Measurements from ENCODE around the gene TCP10L.

DNA sequence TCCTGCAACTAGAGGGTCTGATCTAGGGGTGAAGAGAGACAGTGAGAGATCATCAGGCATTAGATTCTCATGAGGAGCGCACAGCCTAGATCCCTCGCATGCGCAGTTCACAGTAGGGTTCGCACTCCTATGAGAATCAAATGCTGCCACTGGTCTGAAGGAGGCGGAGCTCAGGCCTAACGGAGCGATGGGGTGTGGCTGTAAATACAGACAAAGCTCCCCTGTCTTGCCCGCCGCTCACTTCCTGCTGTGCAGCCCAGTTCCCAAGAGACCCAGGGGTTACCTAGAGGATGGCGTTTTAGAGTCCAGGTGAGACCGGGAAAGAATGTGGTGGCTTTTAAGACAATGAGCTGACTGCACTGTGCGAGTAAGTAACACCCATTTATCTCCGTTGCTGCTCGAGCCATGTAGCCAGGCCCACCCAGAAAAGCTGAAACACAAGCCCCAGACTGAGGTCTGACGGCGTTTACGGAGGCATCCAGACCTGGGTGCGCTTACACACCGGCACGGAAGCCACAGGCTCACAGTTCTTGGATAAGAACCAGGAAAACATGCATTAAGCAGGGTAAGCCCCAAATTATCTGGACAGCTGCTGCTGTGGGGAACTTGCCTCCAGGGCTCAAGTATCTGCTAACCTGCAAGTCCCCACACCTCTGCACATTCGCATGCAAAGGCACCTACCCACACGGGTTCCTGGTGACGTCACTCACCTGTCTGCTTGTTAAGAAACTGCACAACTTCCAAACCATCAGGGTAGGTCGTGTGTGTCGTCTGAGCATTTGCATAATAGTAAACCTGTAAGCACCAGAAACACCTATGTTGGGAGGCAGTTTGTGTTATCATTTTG is 12.5 kb downstream of the TCP10L start:
- TF ChIP-seq FOXM1 (IDR thresholded peaks at IDR 0.05; ENCODE audit: borderline replicate concordance, low read depth) (no peak), YY1 (IDR thresholded peaks at IDR 0.05; ENCODE audit: low read depth) (no peak), CREB1 (IDR thresholded peaks at IDR 0.05; ENCODE audit: low read depth) (no peak), EP300 (IDR thresholded peaks at IDR 0.05; ENCODE audit: borderline replicate concordance) (no peak), RAD21 (IDR thresholded peaks at IDR 0.05; ENCODE audit: low read depth) (no peak), TAF1 (IDR thresholded peaks at IDR 0.05; ENCODE audit: low read depth) (no peak), MAX (IDR thresholded peaks at IDR 0.05) (no peak), EGR1 (IDR thresholded peaks at IDR 0.05) (no peak)
- TF ChIP-seq, protein P1, sequence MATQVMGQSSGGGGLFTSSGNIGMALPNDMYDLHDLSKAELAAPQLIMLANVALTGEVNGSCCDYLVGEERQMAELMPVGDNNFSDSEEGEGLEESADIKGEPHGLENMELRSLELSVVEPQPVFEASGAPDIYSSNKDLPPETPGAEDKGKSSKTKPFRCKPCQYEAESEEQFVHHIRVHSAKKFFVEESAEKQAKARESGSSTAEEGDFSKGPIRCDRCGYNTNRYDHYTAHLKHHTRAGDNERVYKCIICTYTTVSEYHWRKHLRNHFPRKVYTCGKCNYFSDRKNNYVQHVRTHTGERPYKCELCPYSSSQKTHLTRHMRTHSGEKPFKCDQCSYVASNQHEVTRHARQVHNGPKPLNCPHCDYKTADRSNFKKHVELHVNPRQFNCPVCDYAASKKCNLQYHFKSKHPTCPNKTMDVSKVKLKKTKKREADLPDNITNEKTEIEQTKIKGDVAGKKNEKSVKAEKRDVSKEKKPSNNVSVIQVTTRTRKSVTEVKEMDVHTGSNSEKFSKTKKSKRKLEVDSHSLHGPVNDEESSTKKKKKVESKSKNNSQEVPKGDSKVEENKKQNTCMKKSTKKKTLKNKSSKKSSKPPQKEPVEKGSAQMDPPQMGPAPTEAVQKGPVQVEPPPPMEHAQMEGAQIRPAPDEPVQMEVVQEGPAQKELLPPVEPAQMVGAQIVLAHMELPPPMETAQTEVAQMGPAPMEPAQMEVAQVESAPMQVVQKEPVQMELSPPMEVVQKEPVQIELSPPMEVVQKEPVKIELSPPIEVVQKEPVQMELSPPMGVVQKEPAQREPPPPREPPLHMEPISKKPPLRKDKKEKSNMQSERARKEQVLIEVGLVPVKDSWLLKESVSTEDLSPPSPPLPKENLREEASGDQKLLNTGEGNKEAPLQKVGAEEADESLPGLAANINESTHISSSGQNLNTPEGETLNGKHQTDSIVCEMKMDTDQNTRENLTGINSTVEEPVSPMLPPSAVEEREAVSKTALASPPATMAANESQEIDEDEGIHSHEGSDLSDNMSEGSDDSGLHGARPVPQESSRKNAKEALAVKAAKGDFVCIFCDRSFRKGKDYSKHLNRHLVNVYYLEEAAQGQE (IDR thresholded peaks at IDR 0.05; ENCODE audit: low read depth): no peak
